Iris pigment epithelial cell (primary cell): ENCODE measurements around the gene GNAI2.
"Not testable (repeated sequence)": the region's sequence is repeated elsewhere in the genome, so short reads cannot be mapped to it uniquely, and the experiment has no call there.

Experiments used
- DNase-seq: peaks from one replicate; pipeline ENCODE4 v3.0.0-alpha.2; 2011; ENCODE audit warnings: low read depth

Gene GNAI2

GRCh38 chr3:50226888-50227389, 9.1 kb upstream of the GNAI2 start:
- DNase-seq, result peak; percentile 42

GRCh38 chr3:50227390-50228183, 8.4 kb upstream of the GNAI2 start:
- peak; percentile 86 for DNase-seq

GRCh38 chr3:50228184-50228763, 7.7 kb upstream of the GNAI2 start:
- DNase-seq, result not testable (repeated sequence)

- DNase-seq, result no peak
These were observed 6.5 kb upstream of the GNAI2 start for GRCh38 chr3:50229490-50229889.

GRCh38 chr3:50230104-50230793, 5.8 kb upstream of the GNAI2 start:
- no peak for DNase-seq

GRCh38 chr3:50230794-50231125, 5.2 kb upstream of the GNAI2 start:
- peak; percentile 49 for DNase-seq

- DNase-seq, result no peak
These were observed 4.4 kb upstream of the GNAI2 start for GRCh38 chr3:50231581-50231980.

- no peak for DNase-seq
These were observed 3.7 kb upstream of the GNAI2 start for GRCh38 chr3:50232303-50232702.

- DNase-seq, result no peak
These were observed 2.8 kb upstream of the GNAI2 start for GRCh38 chr3:50233176-50233575.

- DNase-seq, result no peak
These were observed 604 bp downstream of the GNAI2 start for GRCh38 chr3:50236484-50237132.

- DNase-seq, result no peak
These were observed 1.2 kb downstream of the GNAI2 start for GRCh38 chr3:50237133-50237651.

- DNase-seq, result peak; percentile 86
These were observed 1.9 kb downstream of the GNAI2 start for GRCh38 chr3:50237754-50238548.

- DNase-seq, result no peak
These were observed 2.6 kb downstream of the GNAI2 start for GRCh38 chr3:50238549-50239026.

- no peak for DNase-seq
These were observed 3.6 kb downstream of the GNAI2 start for GRCh38 chr3:50239649-50240048.

GRCh38 chr3:50241163-50241562, 5.2 kb downstream of the GNAI2 start:
- no peak for DNase-seq

- DNase-seq, result no peak
These were observed 5.8 kb downstream of the GNAI2 start for GRCh38 chr3:50241713-50242380.

- no peak for DNase-seq
These were observed 6.4 kb downstream of the GNAI2 start for GRCh38 chr3:50242381-50242770.

- peak; percentile 88 for DNase-seq
These were observed 7.0 kb downstream of the GNAI2 start for GRCh38 chr3:50242851-50243542.

GRCh38 chr3:50243543-50243895, 7.5 kb downstream of the GNAI2 start:
- DNase-seq, result no peak

GRCh38 chr3:50244813-50245212, 8.8 kb downstream of the GNAI2 start:
- DNase-seq, result not testable (repeated sequence)
